ENCODE measurements around the gene KIAA0930. TPM values are rescaled to one million over a fixed set of nuclear protein-coding genes. Genes with fewer than 3 reads are reported as not detected.

Gene KIAA0930
- polyA plus RNA-seq, 1 donor from 2014 or later: 129 TPM

GRCh38 chr22:45229181-45229580 is 11.5 kb downstream of the KIAA0930 start:
- H3F3A ChIP-seq (ENCODE audit: insufficient read depth, low read length, poor library complexity, severe bottlenecking): no peaks in the 10 kb centered on the region

DNA sequence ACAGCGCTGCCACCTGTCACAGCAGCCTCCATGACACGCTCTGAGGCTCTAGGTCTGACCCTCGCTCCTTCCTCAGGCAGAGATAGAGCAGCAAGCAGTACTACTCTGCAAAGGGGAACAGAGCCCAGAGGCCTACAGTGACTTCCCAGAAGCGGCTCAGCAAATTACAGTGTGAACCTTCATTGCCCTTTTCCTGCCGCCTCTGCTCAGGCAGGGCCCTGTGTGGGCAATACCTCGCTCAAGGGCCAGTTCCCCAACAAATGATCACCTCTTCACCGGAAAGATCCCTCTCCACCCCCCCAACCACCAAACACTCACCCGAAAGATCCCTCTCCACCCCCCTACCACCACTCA is 12.3 kb downstream of the KIAA0930 start:
- peaks cover 19% of the 10 kb centered on the region for H3K79me2 ChIP-seq (replicated peaks; ENCODE audit: insufficient read depth, low read length)
- H4K20me1 ChIP-seq (ENCODE audit: insufficient read depth): peaks cover 3% of the 10 kb centered on the region
- H2AFZ ChIP-seq (ENCODE audit: low read depth, low read length): no peak overlapping the region
- no peak for TF ChIP-seq EP300 (conservative IDR thresholded peaks at IDR 0.05; ENCODE audit: poor library complexity, severe bottlenecking)
- no peak for TF ChIP-seq POLR2AphosphoS5 (IDR thresholded peaks at IDR 0.05)
- no peak for TF ChIP-seq EZH2 (IDR thresholded peaks at IDR 0.05; ENCODE audit: borderline replicate concordance, insufficient read depth, low read length, poor library complexity, severe bottlenecking)
- no peak for TF ChIP-seq RAD21 (conservative IDR thresholded peaks at IDR 0.05)
- no peak for TF ChIP-seq SMC3 (conservative IDR thresholded peaks at IDR 0.05; ENCODE audit: poor library complexity)
- H3F3A ChIP-seq (ENCODE audit: insufficient read depth, low read length, poor library complexity, severe bottlenecking): no peaks in the 10 kb centered on the region
- no peaks in the 10 kb centered on the region for H3K9me3 ChIP-seq (ENCODE audit: low read length)
- no peak overlapping the region for H3K27ac ChIP-seq (ENCODE audit: low read length)
- H3K9ac ChIP-seq (ENCODE audit: low read length): no peak overlapping the region
- no peak overlapping the region for H3K4me2 ChIP-seq (ENCODE audit: low read length)
- no peaks in the 10 kb centered on the region for H3K36me3 ChIP-seq (ENCODE audit: insufficient read depth, low read length)
- H3K4me3 ChIP-seq (ENCODE audit: low read length): no peak overlapping the region
- no peaks in the 10 kb centered on the region for H3K9me2 ChIP-seq (ENCODE audit: insufficient read depth, low read length)
- no peaks in the 10 kb centered on the region for H3K27me3 ChIP-seq (ENCODE audit: insufficient read depth, low read depth, low read length)

More at GRCh38 chr22:45229181-45229580, 11.5 kb downstream of the KIAA0930 start:
- Histone ChIP-seq H3K9ac (ENCODE audit: low read length) (no peak overlapping the region), H3K27me3 (ENCODE audit: insufficient read depth, low read depth, low read length) (no peaks in the 10 kb centered on the region), H3K27ac (ENCODE audit: low read length) (no peak overlapping the region), H2AFZ (ENCODE audit: low read depth, low read length) (no peak overlapping the region), H4K20me1 (ENCODE audit: insufficient read depth) (peaks cover 3% of the 10 kb centered on the region), H3K36me3 (ENCODE audit: insufficient read depth, low read length) (no peaks in the 10 kb centered on the region), H3K79me2 (replicated peaks; ENCODE audit: insufficient read depth, low read length) (peaks cover 17% of the 10 kb centered on the region), H3K9me3 (ENCODE audit: low read length) (no peaks in the 10 kb centered on the region), H3K4me3 (ENCODE audit: low read length) (no peak overlapping the region), H3K9me2 (ENCODE audit: insufficient read depth, low read length) (no peaks in the 10 kb centered on the region), H3K4me2 (ENCODE audit: low read length) (no peak overlapping the region)
- TF ChIP-seq SMC3 (conservative IDR thresholded peaks at IDR 0.05; ENCODE audit: poor library complexity) (no peak), TAF1 (IDR thresholded peaks at IDR 0.05; ENCODE audit: low read depth) (no peak), CTCF (IDR thresholded peaks at IDR 0.05; ENCODE audit: poor library complexity, severe bottlenecking) (no peak), RAD21 (conservative IDR thresholded peaks at IDR 0.05) (no peak), MXI1 (conservative IDR thresholded peaks at IDR 0.05; ENCODE audit: poor library complexity, severe bottlenecking) (no peak)
- TF ChIP-seq, protein P1, sequence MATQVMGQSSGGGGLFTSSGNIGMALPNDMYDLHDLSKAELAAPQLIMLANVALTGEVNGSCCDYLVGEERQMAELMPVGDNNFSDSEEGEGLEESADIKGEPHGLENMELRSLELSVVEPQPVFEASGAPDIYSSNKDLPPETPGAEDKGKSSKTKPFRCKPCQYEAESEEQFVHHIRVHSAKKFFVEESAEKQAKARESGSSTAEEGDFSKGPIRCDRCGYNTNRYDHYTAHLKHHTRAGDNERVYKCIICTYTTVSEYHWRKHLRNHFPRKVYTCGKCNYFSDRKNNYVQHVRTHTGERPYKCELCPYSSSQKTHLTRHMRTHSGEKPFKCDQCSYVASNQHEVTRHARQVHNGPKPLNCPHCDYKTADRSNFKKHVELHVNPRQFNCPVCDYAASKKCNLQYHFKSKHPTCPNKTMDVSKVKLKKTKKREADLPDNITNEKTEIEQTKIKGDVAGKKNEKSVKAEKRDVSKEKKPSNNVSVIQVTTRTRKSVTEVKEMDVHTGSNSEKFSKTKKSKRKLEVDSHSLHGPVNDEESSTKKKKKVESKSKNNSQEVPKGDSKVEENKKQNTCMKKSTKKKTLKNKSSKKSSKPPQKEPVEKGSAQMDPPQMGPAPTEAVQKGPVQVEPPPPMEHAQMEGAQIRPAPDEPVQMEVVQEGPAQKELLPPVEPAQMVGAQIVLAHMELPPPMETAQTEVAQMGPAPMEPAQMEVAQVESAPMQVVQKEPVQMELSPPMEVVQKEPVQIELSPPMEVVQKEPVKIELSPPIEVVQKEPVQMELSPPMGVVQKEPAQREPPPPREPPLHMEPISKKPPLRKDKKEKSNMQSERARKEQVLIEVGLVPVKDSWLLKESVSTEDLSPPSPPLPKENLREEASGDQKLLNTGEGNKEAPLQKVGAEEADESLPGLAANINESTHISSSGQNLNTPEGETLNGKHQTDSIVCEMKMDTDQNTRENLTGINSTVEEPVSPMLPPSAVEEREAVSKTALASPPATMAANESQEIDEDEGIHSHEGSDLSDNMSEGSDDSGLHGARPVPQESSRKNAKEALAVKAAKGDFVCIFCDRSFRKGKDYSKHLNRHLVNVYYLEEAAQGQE (IDR thresholded peaks at IDR 0.05; ENCODE audit: borderline replicate concordance): no peak

Data from neural cell (in vitro differentiated cells).